Activated CD4-positive, alpha-beta T cell treated with anti-CD3 and anti-CD28 coated beads, Interleukin-2, Interleukin-4, amounts not matched to agents 100 ng/mL and 50 ng/mL, durations not matched to agents 16 hours and 8 hours (primary cell): Measurements from ENCODE around the gene OPRD1.
A peak's percentile ranks its signal among the peaks of the same experiment; 100 is the strongest.

Source experiments
- DNase-seq: peaks from one replicate; pipeline ENCODE4 v3.0.0-alpha.2; 2020; ENCODE audit warnings: low spot score

The OPRD1 gene

GRCh38 chr1:28910379-28911115 is 98.6 kb downstream of the OPRD1 start:
- DNase-seq, result no peak

GRCh38 chr1:28913786-28914227 is 101.8 kb downstream of the OPRD1 start:
- DNase-seq, result no peak

- peak; percentile 92 for DNase-seq
Measured at GRCh38 chr1:28914228-28915030, 102.5 kb downstream of the OPRD1 start, which contains the start of gene EPB41. TSS of gene EPB41 (plus strand) at chr1:28914569. CDS start at chr1:28987438, 72,869 bp downstream.

GRCh38 chr1:28915031-28915895 is 103.3 kb downstream of the OPRD1 start:
- DNase-seq, result peak; percentile 51

GRCh38 chr1:28917757-28918118 is 105.8 kb downstream of the OPRD1 start:
- peak; percentile 28 for DNase-seq
